Fibroblast of upper back skin (primary cell): ENCODE data around the gene OR4X1.
"Not testable (repeated sequence)": the region's sequence is repeated elsewhere in the genome, so short reads cannot be mapped to it uniquely, and the experiment has no call there.

Source experiments
- DNase-seq: peaks from one replicate; pipeline ENCODE4 v3.0.0-alpha.2; 2013

OR4X1 gene

DNA sequence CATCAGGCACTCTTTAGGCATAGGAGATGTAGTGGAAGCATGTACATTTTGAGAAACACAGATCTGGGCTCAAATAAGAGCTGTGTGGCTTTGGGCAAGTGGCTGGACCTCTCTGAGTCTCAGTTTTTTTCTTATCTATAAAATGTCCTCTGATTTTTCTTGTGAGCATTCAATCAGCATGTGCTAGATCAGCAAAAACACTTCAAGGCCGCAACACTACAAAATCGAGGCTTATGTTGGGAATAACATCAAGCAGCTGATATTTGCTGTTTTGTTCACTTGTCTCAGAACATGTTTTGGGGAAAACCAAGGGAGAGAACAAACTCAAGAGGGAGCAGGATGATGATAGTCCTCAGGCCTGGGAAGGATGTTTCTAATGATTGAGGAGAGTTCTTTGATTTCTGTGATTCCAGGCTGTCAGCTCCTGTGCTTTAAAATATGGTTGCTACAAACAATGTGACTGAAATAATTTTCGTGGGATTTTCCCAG is at the start of gene OR4X1:
TSS of gene OR4X1 (plus strand) at position 439 of the 489 bp plus-strand sequence. CDS start at position 439, 0 bp downstream.
- no peak for DNase-seq

GRCh38 chr11:48216510-48216909 is 47.2 kb upstream of the OR4X1 start, which contains the start of gene OR4B1:
Gene OR4B1 (plus strand): TSS chr11:48216810. CDS start chr11:48216810, 0 bp downstream.
- DNase-seq: no peak

DNA sequence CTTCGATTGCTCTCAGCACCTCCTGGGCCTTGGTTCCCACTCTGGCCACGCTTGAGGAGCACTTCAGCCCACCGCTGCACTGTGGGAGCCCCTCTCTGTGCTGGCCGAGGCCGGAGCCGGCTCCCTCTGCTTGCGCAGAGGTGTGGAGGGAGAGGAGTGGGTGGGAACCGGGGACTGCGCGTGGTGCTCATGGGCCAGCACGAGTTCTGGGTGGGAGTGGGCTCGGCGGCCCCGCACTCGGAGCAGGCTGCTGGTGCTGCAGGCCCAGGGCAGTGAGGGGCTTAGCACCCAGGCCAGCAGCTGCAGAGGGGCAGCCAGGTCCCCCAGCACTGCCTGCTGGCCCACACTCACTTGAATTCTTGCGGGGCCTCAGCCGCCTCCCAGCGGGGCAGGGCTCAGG is 34.9 kb upstream of the OR4X1 start:
- DNase-seq: no peak

- DNase-seq: not testable (repeated sequence)
Measured at GRCh38 chr11:48230057-48230456, 33.6 kb upstream of the OR4X1 start.

DNA sequence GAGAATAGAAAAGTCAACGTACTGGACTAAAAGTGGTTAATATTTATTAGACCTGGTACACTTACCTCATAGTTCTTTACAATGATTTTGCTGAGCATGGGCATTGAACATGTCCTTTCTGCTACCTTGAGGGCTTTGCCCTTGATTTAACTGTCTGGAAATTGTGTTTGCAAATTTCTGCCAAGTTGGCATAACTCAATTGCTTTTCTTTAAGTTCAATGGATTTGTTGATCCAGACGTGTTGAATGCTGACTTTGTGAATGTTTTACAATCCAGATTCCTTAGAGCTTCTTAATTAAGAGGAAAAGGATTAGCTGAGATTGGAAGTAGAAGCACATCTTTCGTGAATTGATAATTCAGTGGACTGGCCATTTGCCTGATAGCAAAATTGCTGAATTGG is 25.9 kb upstream of the OR4X1 start:
- DNase-seq: no peak

DNA sequence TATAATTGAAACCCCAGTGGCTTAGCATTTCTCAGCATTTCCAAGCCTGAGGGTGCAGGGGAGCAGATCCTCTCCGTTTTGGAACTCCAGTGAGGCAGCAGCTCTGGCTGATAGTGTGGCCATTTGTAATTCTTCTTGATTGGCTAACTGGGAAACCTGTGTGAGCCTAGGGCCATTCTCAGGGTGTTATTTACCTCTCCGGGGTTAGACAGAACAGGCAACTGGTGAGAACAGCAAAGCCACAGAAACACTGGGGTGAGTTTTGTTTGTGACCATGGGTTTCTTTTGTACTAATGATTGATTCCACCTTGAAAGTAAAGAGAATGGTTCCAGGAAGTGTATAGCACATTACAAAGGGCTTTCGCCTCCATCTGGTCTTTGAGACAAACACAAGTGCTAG is 21.2 kb upstream of the OR4X1 start:
- no peak for DNase-seq

DNA sequence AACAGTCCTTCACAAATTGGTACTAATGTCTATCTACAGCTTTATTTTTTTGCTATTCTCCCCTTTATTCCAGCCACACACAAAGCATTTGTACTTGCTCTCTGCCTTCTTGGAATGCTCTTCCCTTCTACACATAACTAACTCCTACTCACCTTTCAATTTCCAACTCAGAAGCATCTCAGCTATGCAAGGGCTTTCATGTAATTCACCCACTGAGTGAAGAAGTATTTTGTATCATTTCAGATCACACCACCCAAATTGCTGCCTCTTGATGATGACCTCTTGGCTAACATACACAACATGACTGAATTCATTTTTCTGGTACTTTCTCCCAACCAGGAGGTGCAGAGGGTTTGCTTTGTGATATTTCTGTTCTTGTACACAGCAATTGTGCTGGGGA is 18.9 kb upstream of the OR4X1 start, which contains the start of gene OR4X2:
TSS of gene OR4X2 (plus strand) at position 301 of the 400 bp plus-strand sequence. CDS start at position 301, 0 bp downstream.
- no peak for DNase-seq

DNA sequence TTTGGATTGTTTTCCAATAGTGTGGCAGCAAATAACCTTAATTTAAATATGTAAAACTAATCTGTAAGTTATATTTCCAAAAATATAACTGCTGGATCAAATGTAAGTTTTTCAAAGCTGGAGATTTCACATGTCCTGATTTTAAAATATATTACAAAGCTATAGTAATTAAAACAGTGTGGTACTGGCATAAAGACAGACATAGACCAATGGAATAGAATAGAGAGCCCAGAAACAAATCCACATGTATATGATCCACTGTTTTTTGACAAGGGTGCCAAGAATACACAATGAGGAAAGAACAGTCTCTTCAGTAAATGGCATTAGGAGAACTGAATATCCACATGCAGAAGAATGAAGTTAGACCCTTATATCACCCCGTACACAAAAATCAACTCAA is 14.8 kb upstream of the OR4X1 start:
- DNase-seq: no peak

DNA sequence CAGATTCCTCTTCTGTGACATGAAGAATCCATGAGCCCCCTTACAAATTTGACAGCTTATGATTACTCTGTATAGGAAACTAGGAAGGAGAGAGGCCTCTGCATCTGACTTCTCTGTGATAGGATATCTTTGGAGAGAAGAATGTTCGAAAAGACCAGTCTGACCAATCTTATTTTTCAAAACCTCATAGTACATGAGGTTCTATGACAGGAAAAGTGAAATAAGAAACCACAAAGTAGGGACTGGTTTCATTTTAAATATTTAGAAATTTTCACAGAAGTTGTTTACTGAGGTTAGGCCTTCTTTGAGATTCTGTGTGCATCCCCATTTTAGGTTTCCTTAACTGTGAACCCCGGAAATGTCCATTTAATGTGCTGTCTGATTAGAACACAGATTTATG is 2.1 kb upstream of the OR4X1 start:
- DNase-seq: no peak

GRCh38 chr11:48270621-48271020 is 7.0 kb downstream of the OR4X1 start:
- no peak for DNase-seq

- no peak for DNase-seq
Measured at GRCh38 chr11:48272606-48273005, 8.9 kb downstream of the OR4X1 start.

DNA sequence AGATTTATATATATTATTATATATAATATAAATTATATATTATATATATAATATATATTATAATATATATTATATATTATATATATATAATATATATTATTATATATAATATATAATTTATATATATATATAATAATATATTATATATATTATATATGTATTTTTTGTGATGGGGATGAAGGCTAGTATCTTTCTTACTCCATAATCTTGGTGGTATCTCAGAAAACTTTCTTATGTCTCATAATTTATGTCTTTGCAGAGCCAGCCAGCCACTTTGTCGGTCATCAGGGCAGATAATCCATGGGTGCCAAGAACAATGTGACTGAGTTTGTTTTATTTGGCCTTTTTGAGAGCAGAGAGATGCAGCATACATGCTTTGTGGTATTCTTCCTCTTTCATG is 42.3 kb downstream of the OR4X1 start, which contains the start of gene OR4S1:
TSS of gene OR4S1 (plus strand) at position 301 of the 400 bp plus-strand sequence. CDS start at position 301, 0 bp downstream.
- DNase-seq: no peak

DNA sequence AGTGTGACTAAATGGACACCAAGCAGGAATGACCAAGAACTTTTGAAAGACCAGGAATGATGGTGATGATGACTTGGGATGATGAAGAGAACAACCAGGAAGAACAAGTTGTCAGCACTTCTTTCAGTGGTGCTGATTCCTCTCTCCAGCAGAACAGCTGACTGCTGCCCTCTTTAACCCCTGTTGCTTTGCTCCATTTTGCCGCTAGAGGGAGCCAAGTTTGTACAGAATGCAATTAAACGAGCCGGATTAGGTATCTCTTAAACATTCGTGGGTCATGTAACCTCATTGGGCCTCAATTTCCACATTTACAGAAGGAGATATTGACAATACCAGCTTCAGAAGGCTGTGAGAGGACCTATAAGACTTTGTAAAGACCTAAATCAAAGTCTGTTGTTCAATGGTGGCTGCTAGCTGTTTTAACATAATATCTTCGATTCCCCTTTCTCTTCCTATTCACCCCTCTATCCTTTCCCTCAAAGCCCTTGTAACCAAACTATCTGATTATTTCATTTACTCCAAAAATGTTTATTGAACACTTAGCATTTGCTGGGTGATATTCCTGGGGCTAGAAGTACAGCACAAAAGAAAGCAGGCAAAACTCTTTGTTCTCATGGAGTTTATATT is 44.2 kb downstream of the OR4X1 start:
- peak; percentile 2 for DNase-seq

DNA sequence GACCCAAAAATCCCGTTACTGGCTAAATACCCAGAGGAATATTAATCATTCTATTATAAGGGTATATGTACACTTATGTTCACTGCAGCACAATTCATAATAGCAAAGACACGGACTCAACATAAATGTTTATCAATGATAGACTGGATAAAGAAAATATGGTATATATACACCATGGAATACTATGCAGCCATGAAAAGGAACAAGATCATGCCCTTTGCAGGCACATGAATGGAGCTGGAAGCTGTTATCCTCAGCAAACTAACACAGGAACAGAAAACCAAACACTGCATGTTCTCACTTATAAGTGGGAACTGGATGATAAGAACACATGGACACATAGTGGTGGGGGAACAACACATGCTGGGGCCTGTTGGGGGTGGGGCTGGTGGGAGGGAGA is 49.9 kb downstream of the OR4X1 start:
- DNase-seq: not testable (repeated sequence)
